Measurements from ENCODE around the gene SLC9A1. TPM values are rescaled to one million over a fixed set of nuclear protein-coding genes. Genes with fewer than 3 reads are reported as not detected.

The SLC9A1 gene
- total RNA-seq, 1 experiment from 2014 or later = 22.5 TPM

- no peak for TF ChIP-seq IRF2 (CRISPR knock-in tag; IDR thresholded peaks at IDR 0.05; ENCODE audit: borderline replicate concordance, low read depth)
- no peak for TF ChIP-seq ZBTB21 (CRISPR knock-in tag; IDR thresholded peaks at IDR 0.05; ENCODE audit: borderline replicate concordance)
- TF ChIP-seq ZNF416 (CRISPR knock-in tag; IDR thresholded peaks at IDR 0.05) = no peak
- no peak for TF ChIP-seq ZNF138 (CRISPR knock-in tag; conservative IDR thresholded peaks at IDR 0.05)
- TF ChIP-seq, protein P1, sequence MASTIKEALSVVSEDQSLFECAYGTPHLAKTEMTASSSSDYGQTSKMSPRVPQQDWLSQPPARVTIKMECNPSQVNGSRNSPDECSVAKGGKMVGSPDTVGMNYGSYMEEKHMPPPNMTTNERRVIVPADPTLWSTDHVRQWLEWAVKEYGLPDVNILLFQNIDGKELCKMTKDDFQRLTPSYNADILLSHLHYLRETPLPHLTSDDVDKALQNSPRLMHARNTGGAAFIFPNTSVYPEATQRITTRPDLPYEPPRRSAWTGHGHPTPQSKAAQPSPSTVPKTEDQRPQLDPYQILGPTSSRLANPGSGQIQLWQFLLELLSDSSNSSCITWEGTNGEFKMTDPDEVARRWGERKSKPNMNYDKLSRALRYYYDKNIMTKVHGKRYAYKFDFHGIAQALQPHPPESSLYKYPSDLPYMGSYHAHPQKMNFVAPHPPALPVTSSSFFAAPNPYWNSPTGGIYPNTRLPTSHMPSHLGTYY (CRISPR knock-in tag; IDR thresholded peaks at IDR 0.05) = no peak
- no peak for TF ChIP-seq NR1H2 (CRISPR knock-in tag; IDR thresholded peaks at IDR 0.05)
- TF ChIP-seq, protein P2, sequence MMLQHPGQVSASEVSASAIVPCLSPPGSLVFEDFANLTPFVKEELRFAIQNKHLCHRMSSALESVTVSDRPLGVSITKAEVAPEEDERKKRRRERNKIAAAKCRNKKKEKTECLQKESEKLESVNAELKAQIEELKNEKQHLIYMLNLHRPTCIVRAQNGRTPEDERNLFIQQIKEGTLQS (CRISPR knock-in tag; conservative IDR thresholded peaks at IDR 0.05) = no peak
- TF ChIP-seq, protein P3, sequence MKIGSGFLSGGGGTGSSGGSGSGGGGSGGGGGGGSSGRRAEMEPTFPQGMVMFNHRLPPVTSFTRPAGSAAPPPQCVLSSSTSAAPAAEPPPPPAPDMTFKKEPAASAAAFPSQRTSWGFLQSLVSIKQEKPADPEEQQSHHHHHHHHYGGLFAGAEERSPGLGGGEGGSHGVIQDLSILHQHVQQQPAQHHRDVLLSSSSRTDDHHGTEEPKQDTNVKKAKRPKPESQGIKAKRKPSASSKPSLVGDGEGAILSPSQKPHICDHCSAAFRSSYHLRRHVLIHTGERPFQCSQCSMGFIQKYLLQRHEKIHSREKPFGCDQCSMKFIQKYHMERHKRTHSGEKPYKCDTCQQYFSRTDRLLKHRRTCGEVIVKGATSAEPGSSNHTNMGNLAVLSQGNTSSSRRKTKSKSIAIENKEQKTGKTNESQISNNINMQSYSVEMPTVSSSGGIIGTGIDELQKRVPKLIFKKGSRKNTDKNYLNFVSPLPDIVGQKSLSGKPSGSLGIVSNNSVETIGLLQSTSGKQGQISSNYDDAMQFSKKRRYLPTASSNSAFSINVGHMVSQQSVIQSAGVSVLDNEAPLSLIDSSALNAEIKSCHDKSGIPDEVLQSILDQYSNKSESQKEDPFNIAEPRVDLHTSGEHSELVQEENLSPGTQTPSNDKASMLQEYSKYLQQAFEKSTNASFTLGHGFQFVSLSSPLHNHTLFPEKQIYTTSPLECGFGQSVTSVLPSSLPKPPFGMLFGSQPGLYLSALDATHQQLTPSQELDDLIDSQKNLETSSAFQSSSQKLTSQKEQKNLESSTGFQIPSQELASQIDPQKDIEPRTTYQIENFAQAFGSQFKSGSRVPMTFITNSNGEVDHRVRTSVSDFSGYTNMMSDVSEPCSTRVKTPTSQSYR (CRISPR knock-in tag; IDR thresholded peaks at IDR 0.05) = no peak
Observed at GRCh38 chr1:27092888-27093287, 62.0 kb downstream of the SLC9A1 start (continued).

DNA sequence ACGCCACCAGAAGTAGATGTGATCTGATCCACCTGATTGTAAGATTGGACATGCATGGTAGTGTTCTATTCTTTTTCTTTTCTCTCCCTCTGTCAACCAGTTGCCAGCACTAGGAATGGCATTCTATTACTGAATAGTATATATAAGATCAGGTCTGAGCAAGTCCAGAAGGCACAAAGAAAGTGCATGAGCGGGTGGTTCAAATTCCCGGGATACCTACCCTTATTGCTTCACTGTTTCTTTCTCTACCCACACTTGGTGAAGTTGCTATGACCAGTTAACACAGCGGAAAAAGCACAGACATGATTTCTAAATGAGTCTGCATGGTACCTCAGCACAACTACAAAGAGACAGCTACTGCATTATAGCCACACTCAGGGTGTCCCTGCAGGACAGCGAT lies 64.0 kb downstream of the SLC9A1 start:
- Mint-ChIP-seq H3K4me3 (no peak overlapping the region), H3K4me1 (no peaks in the 10 kb centered on the region), H3K36me3 (no peaks in the 10 kb centered on the region), H3K27me3 (ENCODE audit: low read depth) (no peaks in the 10 kb centered on the region), H3K9me3 (peaks cover 6% of the 10 kb centered on the region), H3K27ac (no peak overlapping the region)
- ATAC-seq (no peak), DNase-seq (ENCODE audit: low spot score) (no peak)
- ChIA-PET POLR2A (interaction anchor here (0.9 to 1.0 kb wide), 2 partner anchors 23 to 45 kb away, joined by 3 to 5 read pairs; no protein-coding TSS in a partner anchor), CTCF (interaction anchor here (1.0 to 12.6 kb wide), 3 partner anchors 12 to 93 kb away, joined by 3 to 636 read pairs (median 4); no protein-coding TSS in a partner anchor)
- no peak for TF ChIP-seq OVOL2 (CRISPR knock-in tag; IDR thresholded peaks at IDR 0.05; ENCODE audit: borderline replicate concordance)
- no peak for TF ChIP-seq ATF1 (CRISPR knock-in tag; IDR thresholded peaks at IDR 0.05)
- TF ChIP-seq TCF7 (CRISPR knock-in tag; IDR thresholded peaks at IDR 0.05; ENCODE audit: low read depth) = no peak
- TF ChIP-seq, protein P4, sequence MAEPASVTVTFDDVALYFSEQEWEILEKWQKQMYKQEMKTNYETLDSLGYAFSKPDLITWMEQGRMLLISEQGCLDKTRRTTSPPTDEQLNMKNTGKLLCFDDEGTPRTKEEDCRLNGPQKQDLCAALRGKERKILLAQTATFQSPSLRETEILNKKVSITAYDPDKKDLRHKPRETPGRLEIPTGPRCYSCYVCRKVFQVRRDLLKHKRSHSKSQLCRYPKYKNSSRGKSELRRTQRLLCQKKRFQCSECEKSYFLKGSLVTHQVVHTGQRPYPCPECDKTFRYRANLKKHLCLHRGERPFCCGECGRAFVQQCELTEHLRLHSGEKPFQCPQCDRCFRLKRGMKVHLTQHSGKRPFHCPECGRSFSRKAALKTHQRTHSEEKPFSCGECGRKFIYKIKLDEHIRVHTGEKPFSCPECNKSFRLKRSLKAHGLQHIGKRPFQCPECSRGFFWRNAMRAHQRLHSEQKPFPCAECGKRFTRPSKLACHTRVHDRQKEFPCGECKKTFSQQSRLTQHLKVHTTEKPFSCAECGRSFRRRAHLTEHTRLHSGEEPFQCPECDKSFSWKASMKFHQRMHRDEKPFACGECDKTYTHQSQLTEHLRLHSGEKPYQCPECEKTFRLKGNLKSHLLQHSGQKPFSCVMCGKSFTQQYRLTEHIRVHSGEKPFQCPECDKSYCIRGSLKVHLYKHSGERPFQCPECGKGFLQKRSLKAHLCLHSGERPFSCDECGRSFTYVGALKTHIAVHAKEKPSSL (CRISPR knock-in tag; conservative IDR thresholded peaks at IDR 0.05) = no peak
- TF ChIP-seq, protein P5, sequence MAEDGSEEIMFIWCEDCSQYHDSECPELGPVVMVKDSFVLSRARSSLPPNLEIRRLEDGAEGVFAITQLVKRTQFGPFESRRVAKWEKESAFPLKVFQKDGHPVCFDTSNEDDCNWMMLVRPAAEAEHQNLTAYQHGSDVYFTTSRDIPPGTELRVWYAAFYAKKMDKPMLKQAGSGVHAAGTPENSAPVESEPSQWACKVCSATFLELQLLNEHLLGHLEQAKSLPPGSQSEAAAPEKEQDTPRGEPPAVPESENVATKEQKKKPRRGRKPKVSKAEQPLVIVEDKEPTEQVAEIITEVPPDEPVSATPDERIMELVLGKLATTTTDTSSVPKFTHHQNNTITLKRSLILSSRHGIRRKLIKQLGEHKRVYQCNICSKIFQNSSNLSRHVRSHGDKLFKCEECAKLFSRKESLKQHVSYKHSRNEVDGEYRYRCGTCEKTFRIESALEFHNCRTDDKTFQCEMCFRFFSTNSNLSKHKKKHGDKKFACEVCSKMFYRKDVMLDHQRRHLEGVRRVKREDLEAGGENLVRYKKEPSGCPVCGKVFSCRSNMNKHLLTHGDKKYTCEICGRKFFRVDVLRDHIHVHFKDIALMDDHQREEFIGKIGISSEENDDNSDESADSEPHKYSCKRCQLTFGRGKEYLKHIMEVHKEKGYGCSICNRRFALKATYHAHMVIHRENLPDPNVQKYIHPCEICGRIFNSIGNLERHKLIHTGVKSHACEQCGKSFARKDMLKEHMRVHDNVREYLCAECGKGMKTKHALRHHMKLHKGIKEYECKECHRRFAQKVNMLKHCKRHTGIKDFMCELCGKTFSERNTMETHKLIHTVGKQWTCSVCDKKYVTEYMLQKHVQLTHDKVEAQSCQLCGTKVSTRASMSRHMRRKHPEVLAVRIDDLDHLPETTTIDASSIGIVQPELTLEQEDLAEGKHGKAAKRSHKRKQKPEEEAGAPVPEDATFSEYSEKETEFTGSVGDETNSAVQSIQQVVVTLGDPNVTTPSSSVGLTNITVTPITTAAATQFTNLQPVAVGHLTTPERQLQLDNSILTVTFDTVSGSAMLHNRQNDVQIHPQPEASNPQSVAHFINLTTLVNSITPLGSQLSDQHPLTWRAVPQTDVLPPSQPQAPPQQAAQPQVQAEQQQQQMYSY (CRISPR knock-in tag; IDR thresholded peaks at IDR 0.05) = no peak
- no peak for TF ChIP-seq TP53 (CRISPR knock-in tag; IDR thresholded peaks at IDR 0.05)
- no peak for TF ChIP-seq STAT6 (CRISPR knock-in tag; conservative IDR thresholded peaks at IDR 0.05; ENCODE audit: low read depth)
- no peak for TF ChIP-seq HMGA2 (CRISPR knock-in tag; IDR thresholded peaks at IDR 0.05)
- TF ChIP-seq FOXK1 (CRISPR knock-in tag; IDR thresholded peaks at IDR 0.05) = no peak
- no peak for TF ChIP-seq TEAD4 (CRISPR knock-in tag; IDR thresholded peaks at IDR 0.05)
- TF ChIP-seq ZNF121 (CRISPR knock-in tag; IDR thresholded peaks at IDR 0.05) = no peak
- TF ChIP-seq SOX15 (CRISPR knock-in tag; IDR thresholded peaks at IDR 0.05) = no peak
- TF ChIP-seq, protein P6, sequence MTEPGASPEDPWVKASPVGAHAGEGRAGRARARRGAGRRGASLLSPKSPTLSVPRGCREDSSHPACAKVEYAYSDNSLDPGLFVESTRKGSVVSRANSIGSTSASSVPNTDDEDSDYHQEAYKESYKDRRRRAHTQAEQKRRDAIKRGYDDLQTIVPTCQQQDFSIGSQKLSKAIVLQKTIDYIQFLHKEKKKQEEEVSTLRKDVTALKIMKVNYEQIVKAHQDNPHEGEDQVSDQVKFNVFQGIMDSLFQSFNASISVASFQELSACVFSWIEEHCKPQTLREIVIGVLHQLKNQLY (CRISPR knock-in tag; IDR thresholded peaks at IDR 0.05) = no peak
- TF ChIP-seq, protein P1 (CRISPR knock-in tag; IDR thresholded peaks at IDR 0.05) = no peak
- TF ChIP-seq ZNF671 (CRISPR knock-in tag; IDR thresholded peaks at IDR 0.05) = no peak
- no peak for TF ChIP-seq IRF2 (CRISPR knock-in tag; IDR thresholded peaks at IDR 0.05; ENCODE audit: borderline replicate concordance, low read depth)
